Right forelimb (tissue), 1 donor: ENCODE data around the gene SEC22A.

Experiments used
- DNase-seq: peaks from one replicate; pipeline ENCODE4 v3.0.0-alpha.2; 2018

SEC22A gene

DNA sequence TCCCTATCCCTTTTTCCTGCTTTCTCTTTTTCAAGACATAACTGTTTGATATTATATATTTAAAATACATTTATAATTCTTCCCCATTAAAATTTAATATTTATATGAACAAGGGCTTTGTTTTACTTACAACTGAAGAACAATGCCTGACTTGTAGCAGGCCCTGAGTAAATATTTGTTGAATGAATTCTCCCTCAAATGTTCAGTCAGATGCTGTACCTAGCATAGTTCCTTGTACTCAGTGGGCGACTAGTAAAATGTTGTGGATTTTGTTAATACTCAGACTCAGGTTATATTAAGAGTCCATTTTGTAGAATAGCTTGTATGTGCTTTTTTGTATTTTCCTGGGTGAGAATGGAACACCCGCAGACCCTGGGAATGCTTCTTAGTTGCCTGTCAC, 69.1 kb downstream of the SEC22A start:
- DNase-seq = no peak

DNA sequence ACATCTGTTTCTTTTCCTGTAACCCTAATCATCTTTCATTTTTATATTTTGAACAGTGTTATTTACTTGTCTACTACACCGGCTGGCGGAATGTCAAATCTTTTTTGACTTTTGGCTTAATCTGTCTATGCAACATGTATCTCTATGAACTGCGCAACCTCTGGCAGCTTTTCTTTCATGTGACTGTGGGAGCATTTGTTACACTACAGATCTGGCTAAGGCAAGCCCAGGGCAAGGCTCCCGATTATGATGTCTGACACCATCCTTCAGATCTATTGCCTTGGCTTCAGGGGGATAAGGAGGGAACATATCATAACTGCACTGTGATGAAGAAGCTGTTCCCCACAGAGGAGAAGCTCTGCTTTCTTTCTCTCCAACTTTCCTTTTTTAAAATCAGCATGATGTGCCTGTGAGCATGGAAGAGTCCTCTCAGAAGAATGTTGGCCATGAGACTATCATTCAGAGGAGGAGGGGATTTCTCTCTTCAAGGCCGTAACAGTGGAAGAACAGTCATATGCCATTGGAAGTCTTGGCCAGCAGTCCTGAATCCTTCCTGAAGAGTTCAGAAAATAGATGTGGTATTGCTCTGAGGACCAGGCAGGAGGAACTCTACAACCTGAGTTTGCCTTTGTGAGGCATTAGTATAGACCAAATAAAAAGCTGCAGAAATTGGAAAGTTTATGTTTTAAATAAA, 69.9 kb downstream of the SEC22A start:
- DNase-seq = no peak

GRCh38 chr3:123272547-123272946, 70.8 kb downstream of the SEC22A start:
- DNase-seq = no peak

DNA sequence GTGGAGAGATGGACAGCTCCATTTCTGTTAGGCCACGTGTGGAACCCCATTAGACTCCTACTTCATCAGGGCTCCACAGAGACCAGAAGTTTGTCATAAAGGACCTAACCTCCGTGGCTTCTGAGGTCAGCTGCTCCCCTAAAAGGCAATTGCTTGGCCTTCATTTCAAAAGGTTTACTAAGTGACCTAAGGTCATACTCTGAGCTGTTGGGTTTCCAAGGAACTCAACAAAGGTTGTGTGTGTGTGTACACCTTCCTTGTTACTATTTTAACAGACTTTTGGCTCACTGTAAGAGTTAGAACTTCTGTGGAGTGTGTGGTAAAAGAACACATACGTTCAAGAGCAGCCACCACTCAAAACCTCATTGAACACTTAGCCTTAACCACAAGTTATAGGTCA, 73.9 kb downstream of the SEC22A start:
- no peak for DNase-seq

DNA sequence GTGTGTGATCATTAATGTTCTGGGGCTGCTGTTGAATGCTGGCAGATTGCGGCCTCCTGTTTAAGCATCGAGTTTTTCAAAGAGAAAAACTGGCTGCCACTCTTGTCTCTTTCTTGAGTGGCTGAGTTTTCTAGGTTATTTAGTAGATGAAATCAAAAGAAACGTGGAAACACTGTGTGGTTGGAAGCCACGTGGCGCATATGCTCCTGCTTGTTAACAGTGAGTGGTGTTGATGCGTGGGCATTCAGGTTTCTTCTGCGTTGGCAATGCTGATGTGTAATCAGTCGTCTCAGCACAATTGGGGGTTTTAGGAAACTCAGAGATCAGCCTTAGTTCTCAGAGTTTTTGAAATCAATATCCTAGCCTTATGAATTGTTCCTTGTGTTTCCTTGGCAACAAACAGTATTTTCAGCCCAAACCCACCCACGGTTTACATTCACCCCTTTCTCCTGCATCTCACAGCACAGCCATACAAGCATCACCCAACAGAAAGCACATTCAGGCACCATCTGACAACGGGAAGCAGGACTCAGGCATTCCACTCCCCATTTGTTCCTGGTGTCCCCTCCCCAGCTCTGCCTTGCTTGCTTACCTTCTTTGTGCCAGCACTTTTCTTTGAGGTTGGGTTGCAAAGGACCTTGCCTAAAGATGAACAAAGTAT, 74.7 kb downstream of the SEC22A start:
- no peak for DNase-seq

- no peak for DNase-seq
Observed at GRCh38 chr3:123277106-123277505, 75.4 kb downstream of the SEC22A start.

DNA sequence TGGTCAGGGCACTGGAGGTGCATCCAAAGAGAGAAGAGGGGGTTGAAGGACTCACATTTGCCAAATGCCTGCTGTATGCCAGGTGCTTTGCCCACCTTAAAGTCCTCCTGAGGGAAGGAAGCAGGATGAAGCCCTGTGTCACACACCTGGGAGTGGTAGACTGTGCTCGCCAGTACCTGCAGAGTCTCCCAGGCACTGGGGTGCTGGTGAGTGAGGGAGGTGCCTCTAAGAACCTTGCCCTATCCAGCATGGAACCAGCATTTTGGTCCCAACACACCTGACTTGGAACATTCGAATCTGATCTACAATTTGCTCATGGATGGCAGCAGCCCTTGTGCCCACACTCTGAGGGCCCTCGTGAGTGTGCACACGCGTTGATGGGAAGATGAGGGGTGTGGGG, 76.7 kb downstream of the SEC22A start:
- no peak for DNase-seq

DNA sequence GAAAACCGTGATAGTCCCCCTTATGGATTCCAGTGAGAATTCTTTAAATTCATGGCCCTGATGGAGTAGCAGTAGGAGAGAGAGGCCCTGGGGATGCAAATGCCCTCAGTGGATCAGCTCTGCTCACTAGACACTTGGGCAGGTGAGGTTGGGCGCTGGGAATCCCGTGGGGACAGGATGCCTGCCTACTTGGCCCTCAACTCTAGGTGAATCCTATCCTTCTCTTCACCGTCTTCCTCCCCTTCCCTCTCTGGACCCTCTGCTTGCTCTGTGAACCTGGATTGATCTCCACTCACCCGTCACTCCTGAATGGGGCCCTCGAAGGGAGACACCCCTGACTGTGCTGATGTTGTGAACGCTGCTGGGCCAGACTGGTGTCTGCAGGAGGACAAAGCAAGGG, 77.4 kb downstream of the SEC22A start:
- no peak for DNase-seq

GRCh38 chr3:123281406-123281805, 79.7 kb downstream of the SEC22A start:
- DNase-seq = no peak

DNA sequence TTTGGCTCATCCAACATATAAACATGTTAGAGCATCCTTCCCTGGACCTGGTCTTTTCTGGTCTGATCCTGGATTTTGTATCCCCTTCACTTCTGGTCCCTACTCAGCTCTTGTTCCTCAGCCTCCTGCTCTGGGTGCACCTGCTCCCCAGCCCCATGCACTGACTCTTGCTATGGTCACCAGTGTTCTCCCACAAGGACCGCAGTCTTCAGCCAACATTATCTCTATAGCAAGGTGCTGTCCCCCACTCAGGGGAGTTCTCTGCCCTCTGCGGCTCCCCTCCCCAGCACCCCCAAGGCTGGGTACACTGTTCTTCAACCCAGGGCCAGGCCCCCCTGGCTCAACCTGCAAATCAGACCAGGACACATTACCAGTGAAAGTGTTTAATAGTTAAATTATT, 80.2 kb downstream of the SEC22A start:
- DNase-seq = no peak

- no peak for DNase-seq
Observed at GRCh38 chr3:123282461-123282860, 80.7 kb downstream of the SEC22A start.

GRCh38 chr3:123283074-123283473, 81.3 kb downstream of the SEC22A start:
- no peak for DNase-seq

DNA sequence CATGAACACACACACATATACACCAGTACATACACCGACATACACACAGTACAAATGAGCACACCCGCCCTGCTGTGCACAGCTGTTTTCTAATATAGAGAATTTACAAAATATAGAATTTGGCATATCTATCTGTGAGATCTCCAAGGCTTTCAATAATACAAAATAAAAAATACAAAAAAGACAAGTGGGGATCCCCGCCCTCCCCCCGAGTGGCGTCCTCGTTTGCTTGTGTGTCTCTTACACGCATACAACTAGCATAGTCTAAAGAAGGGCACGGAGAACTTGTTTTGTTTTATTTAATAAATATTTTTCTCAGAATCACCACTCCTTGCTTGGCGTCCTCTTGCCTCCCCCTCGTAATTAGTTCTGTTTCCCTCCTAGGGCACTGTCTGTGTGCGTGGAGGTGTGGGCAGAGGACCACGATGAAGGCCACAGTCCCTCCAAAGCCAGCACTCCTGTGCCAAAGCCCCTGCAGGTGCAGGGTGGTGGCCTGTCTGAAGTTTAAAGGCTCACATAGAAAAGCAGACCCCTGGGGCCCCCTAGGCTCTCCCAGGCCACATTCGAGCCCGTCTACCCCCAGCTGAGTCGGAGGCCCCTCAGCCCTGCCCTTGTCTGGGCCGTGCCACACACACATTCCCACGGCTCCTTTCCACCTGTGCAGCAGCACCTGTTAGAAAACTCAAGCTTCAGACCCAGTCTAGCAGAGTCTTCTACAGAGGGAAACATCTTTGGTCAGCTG, 82.1 kb downstream of the SEC22A start:
- no peak for DNase-seq

- DNase-seq = no peak
Observed at GRCh38 chr3:123284399-123285010, 82.8 kb downstream of the SEC22A start.

- no peak for DNase-seq
Observed at GRCh38 chr3:123285066-123285465, 83.3 kb downstream of the SEC22A start.

DNA sequence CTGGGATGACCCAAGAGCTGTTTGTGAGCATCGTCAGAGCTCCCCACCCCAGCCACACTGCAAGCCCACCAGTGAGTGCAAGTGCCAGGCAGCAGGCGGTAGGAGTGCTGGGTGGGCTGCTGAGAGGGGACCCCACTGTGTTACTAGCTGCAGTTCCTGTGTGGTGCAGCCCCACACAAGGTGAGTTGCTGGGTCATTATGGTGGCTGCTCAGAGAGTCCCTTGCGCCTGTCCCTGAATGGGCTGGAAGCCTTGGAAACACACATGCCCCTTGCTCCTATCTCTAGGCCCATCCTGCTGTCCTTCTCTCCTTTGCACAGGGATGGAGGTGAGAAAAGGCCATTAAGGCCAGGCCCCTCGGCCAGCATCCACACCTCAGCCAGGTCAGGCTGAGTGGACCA, 83.7 kb downstream of the SEC22A start:
- no peak for DNase-seq

DNA sequence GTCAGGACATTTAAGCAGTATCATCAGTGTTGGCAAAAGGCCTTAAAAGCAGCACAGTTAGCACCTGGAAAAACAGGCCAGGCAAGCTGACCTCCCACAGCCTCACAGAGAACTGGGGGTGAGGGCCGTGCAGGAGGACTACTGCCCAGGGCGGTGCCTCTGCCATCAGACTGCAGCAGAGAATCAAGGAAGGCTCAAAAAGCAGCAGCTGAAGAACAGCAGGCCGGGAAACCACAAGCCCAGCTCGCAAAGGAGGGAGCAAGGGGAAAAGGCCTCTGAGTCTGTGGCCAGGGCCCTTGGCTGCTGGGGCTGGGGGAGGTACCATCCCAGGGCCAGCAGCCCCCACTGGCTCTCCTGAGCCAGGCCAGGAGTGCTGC, 84.2 kb downstream of the SEC22A start:
- no peak for DNase-seq

GRCh38 chr3:123286308-123287023, 84.7 kb downstream of the SEC22A start:
- DNase-seq = peak; percentile 62

DNA sequence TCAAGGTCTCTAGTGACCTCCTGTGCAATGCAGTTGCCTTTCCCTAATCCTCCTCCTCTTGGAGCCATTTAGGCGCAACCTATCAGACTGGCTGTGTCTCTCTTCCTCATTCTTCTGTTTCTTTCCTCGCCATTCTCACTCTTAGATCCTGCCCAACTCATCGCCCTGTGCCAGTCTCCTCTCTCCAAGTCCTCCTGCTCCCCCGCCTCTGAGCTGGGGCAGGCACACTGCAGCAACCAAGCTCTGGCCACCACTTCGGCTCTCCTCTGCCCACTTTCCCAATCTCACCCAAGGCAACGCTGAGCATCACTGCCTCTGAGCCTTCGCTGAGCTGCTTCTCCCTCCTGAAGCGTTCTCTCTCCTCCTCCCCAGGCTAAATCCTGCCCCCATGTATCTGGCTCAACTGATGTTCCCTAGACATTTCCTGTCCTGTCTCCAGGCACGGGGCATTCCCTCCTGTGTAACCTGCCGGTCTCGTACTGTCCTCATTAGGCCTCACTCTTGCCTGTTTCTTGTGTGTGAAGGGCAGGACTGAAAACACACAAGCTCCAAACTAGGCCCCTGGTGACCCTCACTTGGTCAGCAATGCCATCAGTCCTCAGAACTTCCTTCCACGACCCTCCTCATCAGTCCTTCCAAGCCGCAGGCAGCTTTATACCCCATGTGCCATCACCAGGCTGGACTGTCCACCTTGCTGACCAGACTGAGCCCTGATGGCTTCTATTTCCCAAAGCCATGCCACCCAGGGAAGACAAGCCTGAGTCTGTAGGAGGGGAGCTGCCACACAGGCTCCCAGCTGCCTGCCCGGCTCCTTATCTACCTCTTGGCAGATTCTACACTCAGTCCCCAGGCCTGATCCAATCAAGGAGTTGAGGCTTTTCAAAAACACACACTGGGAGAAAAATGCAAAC, 85.6 kb downstream of the SEC22A start:
- no peak for DNase-seq

- DNase-seq = no peak
Observed at GRCh38 chr3:123287962-123288302, 86.2 kb downstream of the SEC22A start.

DNA sequence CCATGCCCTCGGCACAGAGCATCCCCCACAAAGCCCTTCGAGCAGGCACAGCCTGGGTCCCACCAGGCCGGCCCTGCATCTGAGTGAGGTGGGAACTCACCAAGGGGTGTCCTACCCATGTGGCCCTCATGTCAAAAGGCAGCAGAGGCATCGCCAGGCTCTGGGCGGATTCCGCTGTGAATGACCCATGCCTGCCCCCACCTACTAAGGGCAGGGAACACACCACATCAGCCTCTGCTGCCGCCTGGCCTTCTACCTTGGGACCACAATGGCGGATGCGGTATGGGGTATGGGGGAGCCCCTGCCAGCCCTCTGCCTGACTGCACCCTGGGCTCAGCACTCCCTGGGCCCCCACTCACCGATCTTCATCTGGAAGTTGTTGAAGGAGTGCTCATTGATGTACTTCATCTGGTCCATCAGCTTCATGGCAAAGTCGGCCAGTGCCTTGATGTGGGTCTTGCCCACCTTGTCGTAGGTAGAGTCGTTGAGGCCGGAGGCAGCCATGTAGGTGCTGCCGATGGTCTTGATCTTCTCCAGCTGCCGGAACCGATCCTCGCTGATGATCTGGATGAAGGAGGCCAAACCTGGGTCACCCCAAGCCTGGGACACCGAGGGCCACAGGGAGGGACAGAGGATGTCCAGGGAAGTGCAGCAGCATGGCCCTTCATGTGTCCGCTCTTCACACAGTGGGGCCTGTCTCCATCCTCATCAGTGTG, 87.8 kb downstream of the SEC22A start:
- peak; percentile 26 for DNase-seq
